Measurements from ENCODE around the gene EML1. TPM values are rescaled to one million over a fixed set of nuclear protein-coding genes. Genes with fewer than 3 reads are reported as not detected.
"Not testable (repeated sequence)": the region's sequence is repeated elsewhere in the genome, so short reads cannot be mapped to it uniquely, and the experiment has no call there.

Gene EML1
- total RNA-seq, 1 donor from 2014 or later, result 57.2 TPM

GRCh38 chr14:99946652-99947489, 153.7 kb downstream of the EML1 start:
- H3K9me3 Mint-ChIP-seq, result no peaks in the 10 kb centered on the region
- H3K4me3 Mint-ChIP-seq, result no peak overlapping the region
- DNase-seq (ENCODE audit: low spot score), result peak; percentile 64
- Histone ChIP-seq H3K27me3 (no peaks in the 10 kb centered on the region), H3K79me2 (ENCODE audit: low read depth) (no peaks in the 10 kb centered on the region), H3K4me1 (peaks cover 3% of the 10 kb centered on the region), H3K4me2 (no peak overlapping the region), H2AFZ (replicated peaks) (no peak overlapping the region), H4K20me1 (ENCODE audit: low read depth) (no peaks in the 10 kb centered on the region), H3F3A (ENCODE audit: low read depth) (peaks cover 7% of the 10 kb centered on the region), H3K9me3 (ENCODE audit: low read depth) (no peaks in the 10 kb centered on the region), H3K36me3 (peaks cover 5% of the 10 kb centered on the region), H3K4me3 (no peak overlapping the region), H3K27ac (no peak overlapping the region), H3K9ac (no peak overlapping the region)
- H3K27me3 Mint-ChIP-seq (ENCODE audit: insufficient read depth, low read depth), result peaks cover 9% of the 10 kb centered on the region
- no peak overlapping the region for H3K27ac Mint-ChIP-seq
- TF ChIP-seq EZH2phosphoT487 (IDR thresholded peaks at IDR 0.05) (no peak), EZH2 (IDR thresholded peaks at IDR 0.05) (no peak), CTCF (IDR thresholded peaks at IDR 0.05) (peak; percentile 97)
- H3K4me1 Mint-ChIP-seq, result peaks cover 10% of the 10 kb centered on the region
- H3K36me3 Mint-ChIP-seq, result peaks cover 2% of the 10 kb centered on the region

- Mint-ChIP-seq H3K4me1 (peaks cover 4% of the 10 kb centered on the region), H3K36me3 (peaks cover under 1% of the 10 kb centered on the region), H3K27me3 (ENCODE audit: insufficient read depth, low read depth) (peaks cover 9% of the 10 kb centered on the region), H3K27ac (no peak overlapping the region), H3K4me3 (no peak overlapping the region), H3K9me3 (no peaks in the 10 kb centered on the region)
- Histone ChIP-seq H3F3A (ENCODE audit: low read depth) (peaks cover 7% of the 10 kb centered on the region), H3K27ac (no peak overlapping the region), H4K20me1 (ENCODE audit: low read depth) (no peaks in the 10 kb centered on the region), H3K9me3 (ENCODE audit: low read depth) (no peaks in the 10 kb centered on the region), H3K9ac (no peak overlapping the region), H2AFZ (replicated peaks) (no peak overlapping the region), H3K4me2 (no peak overlapping the region), H3K79me2 (ENCODE audit: low read depth) (no peaks in the 10 kb centered on the region), H3K4me1 (peaks cover 3% of the 10 kb centered on the region), H3K4me3 (no peak overlapping the region), H3K36me3 (no peaks in the 10 kb centered on the region), H3K27me3 (no peaks in the 10 kb centered on the region)
- DNase-seq (ENCODE audit: low spot score), result no peak
- TF ChIP-seq CTCF (IDR thresholded peaks at IDR 0.05) (no peak), EZH2 (IDR thresholded peaks at IDR 0.05) (no peak), EZH2phosphoT487 (IDR thresholded peaks at IDR 0.05) (no peak)
These were observed 154.5 kb downstream of the EML1 start for GRCh38 chr14:99947695-99948094.

- not testable (repeated sequence) for H3K4me3 Mint-ChIP-seq, H3K27me3 ChIP-seq
These were observed 156.0 kb downstream of the EML1 start for GRCh38 chr14:99949011-99949732.

GRCh38 chr14:99950181-99950580, 157.0 kb downstream of the EML1 start:
- Mint-ChIP-seq H3K27me3 (ENCODE audit: insufficient read depth, low read depth) (peaks cover 2% of the 10 kb centered on the region), H3K9me3 (peaks cover 4% of the 10 kb centered on the region), H3K36me3 (peaks cover 2% of the 10 kb centered on the region), H3K4me3 (no peak overlapping the region), H3K4me1 (peaks cover 4% of the 10 kb centered on the region), H3K27ac (no peak overlapping the region)
- H3K9ac ChIP-seq, result no peak overlapping the region
- H4K20me1 ChIP-seq (ENCODE audit: low read depth), result no peaks in the 10 kb centered on the region
- no peak for DNase-seq (ENCODE audit: low spot score)
- H3K4me2 ChIP-seq, result no peak overlapping the region
- peaks cover 7% of the 10 kb centered on the region for H3F3A ChIP-seq (ENCODE audit: low read depth)
- H3K36me3 ChIP-seq, result no peaks in the 10 kb centered on the region
- H3K4me1 ChIP-seq, result peaks cover 3% of the 10 kb centered on the region
- H2AFZ ChIP-seq (replicated peaks), result no peak overlapping the region
- H3K4me3 ChIP-seq, result no peak overlapping the region
- no peak overlapping the region for H3K27ac ChIP-seq
- no peaks in the 10 kb centered on the region for H3K9me3 ChIP-seq (ENCODE audit: low read depth)
- no peaks in the 10 kb centered on the region for H3K27me3 ChIP-seq
- H3K79me2 ChIP-seq (ENCODE audit: low read depth), result no peaks in the 10 kb centered on the region
- TF ChIP-seq CTCF (IDR thresholded peaks at IDR 0.05) (no peak), EZH2phosphoT487 (IDR thresholded peaks at IDR 0.05) (no peak), EZH2 (IDR thresholded peaks at IDR 0.05) (no peak)

More at GRCh38 chr14:99949011-99949732, 156.0 kb downstream of the EML1 start:
- not testable (repeated sequence) for H3K27me3 Mint-ChIP-seq (ENCODE audit: insufficient read depth, low read depth); H3K9me3 ChIP-seq (ENCODE audit: low read depth); H4K20me1 ChIP-seq (ENCODE audit: low read depth); H3K36me3 ChIP-seq; H3K79me2 ChIP-seq (ENCODE audit: low read depth); H3K9ac ChIP-seq; H3K4me1 Mint-ChIP-seq; H3K4me3 ChIP-seq; H3K4me2 ChIP-seq; H3K4me1 ChIP-seq; H3K27ac Mint-ChIP-seq; H2AFZ ChIP-seq (replicated peaks); H3F3A ChIP-seq (ENCODE audit: low read depth); H3K36me3 Mint-ChIP-seq; H3K27ac ChIP-seq; H3K9me3 Mint-ChIP-seq; DNase-seq (ENCODE audit: low spot score)

Measured in neural progenitor cell (in vitro differentiated cells).